Hepatocyte (in vitro differentiated cells): ENCODE data around the gene COL4A2. TPM values are rescaled to one million over a fixed set of nuclear protein-coding genes. Genes with fewer than 3 reads are reported as not detected.

Source experiments
- DNase-seq: peaks from one replicate; pipeline ENCODE4 v3.0.0-alpha.2; 2016; ENCODE audit warnings: low spot score
- H2AFZ ChIP-seq: fragments of 200-600 bp; sonication (generic); 2 replicates; pipeline ENCODE4 v1.6.0; 2016; ENCODE audit warnings: antibody characterized with exemption, mild to moderate bottlenecking
- H3K27ac ChIP-seq: fragments of 200-600 bp; sonication (generic); 2 replicates; pipeline ENCODE4 v1.5.1; 2016; ENCODE audit warnings: mild to moderate bottlenecking
- H3K27me3 ChIP-seq: fragments of 200-600 bp; sonication (generic); 2 replicates; pipeline ENCODE4 v1.6.1; 2016
- H3K36me3 ChIP-seq: fragments of 200-600 bp; sonication (generic); replicated peaks from 2 replicates; pipeline ENCODE4 v1.5.1; 2016; ENCODE audit warnings: low read depth; ENCODE audit not compliant: insufficient read depth
- H3K4me1 ChIP-seq: fragments of 200-600 bp; sonication (generic); 2 replicates; pipeline ENCODE4 v1.5.1; 2016; ENCODE audit warnings: mild to moderate bottlenecking, moderate library complexity; ENCODE audit not compliant: insufficient read depth
- H3K4me2 ChIP-seq: fragments of 200-600 bp; sonication (generic); 2 replicates; pipeline ENCODE4 v1.6.0; 2016
- H3K4me3 ChIP-seq: fragments of 200-600 bp; sonication (generic); 2 replicates; pipeline ENCODE4 v1.5.1; 2016; ENCODE audit warnings: mild to moderate bottlenecking
- H3K79me2 ChIP-seq: fragments of 200-600 bp; sonication (generic); 2 replicates; pipeline ENCODE4 v1.6.0; 2017; ENCODE audit warnings: mild to moderate bottlenecking
- H3K9me2 ChIP-seq: fragments of 200-600 bp; sonication (generic); replicated peaks from 2 replicates; pipeline ENCODE4 v1.6.0; 2017; ENCODE audit warnings: mild to moderate bottlenecking; ENCODE audit not compliant: insufficient read depth
- H3K9me3 ChIP-seq: fragments of 200-600 bp; sonication (generic); 2 replicates; pipeline ENCODE4 v1.5.1; 2016; ENCODE audit warnings: low read depth, mild to moderate bottlenecking
- H4K20me1 ChIP-seq: fragments of 200-600 bp; sonication (generic); 2 replicates; pipeline ENCODE4 v1.6.0; 2016; ENCODE audit warnings: mild to moderate bottlenecking; ENCODE audit not compliant: insufficient read depth, poor library complexity, severe bottlenecking
- CTCF ChIP-seq: fragments of 200-600 bp; sonication (generic); IDR thresholded peaks from 2 replicates; pipeline ENCODE4 v1.5.1; 2016; ENCODE audit warnings: antibody characterized with exemption, mild to moderate bottlenecking; ENCODE audit not compliant: poor library complexity
- EZH2 ChIP-seq: fragments of 200-600 bp; sonication (generic); IDR thresholded peaks from 2 replicates; pipeline ENCODE4 v1.6.1; 2016; ENCODE audit warnings: antibody characterized with exemption, mild to moderate bottlenecking, borderline replicate concordance
- EZH2phosphoT487 ChIP-seq: fragments of 200-600 bp; sonication (generic); IDR thresholded peaks from one replicate; pipeline ENCODE4 v1.6.1; 2018; ENCODE audit warnings: antibody characterized with exemption, mild to moderate bottlenecking, low read depth, moderate library complexity; ENCODE audit not compliant: unreplicated experiment, severe bottlenecking
- WGBS: methylation state at CpG from one replicate; pipeline ENCODE4 v1.1.6; 2016; ENCODE audit warnings: low lambda C conversion rate; ENCODE audit errors: missing lambda C conversion rate; 5-methylcytosine and 5-hydroxymethylcytosine counted together
- polyA plus RNA-seq: library from polyadenylated mRNA; unstranded; fragments of >200 nt; fragmentation: Nextera tagmentation; extraction: Ambion mirVana; gene quantifications from 2 replicates; pipeline ENCODE4 v1.2.1, GENCODE V29; 2016
- total RNA-seq: library from RNA; depleted of rRNA; stranded (reverse); fragments of >200 nt; gene quantifications from 2 replicates; pipeline ENCODE4 v1.2.3, GENCODE V29; 2014

COL4A2 gene
- total and polyA plus RNA-seq, 2 experiments from 2014 or later, result 171 to 221 TPM

GRCh38 chr13:110329798-110330461 is 22.8 kb downstream of the COL4A2 start:
- Histone ChIP-seq H3K4me3 (no peak overlapping the region), H3K4me1 (peaks cover 5% of the 10 kb centered on the region), H3K27me3 (no peaks in the 10 kb centered on the region), H3K27ac (no peak overlapping the region), H4K20me1 (no peaks in the 10 kb centered on the region), H3K9me3 (no peaks in the 10 kb centered on the region), H2AFZ (no peak overlapping the region), H3K79me2 (peaks cover 50% of the 10 kb centered on the region), H3K4me2 (no peak overlapping the region), H3K36me3 (no peaks in the 10 kb centered on the region), H3K9me2 (no peaks in the 10 kb centered on the region)
- no peak for TF ChIP-seq EZH2
- TF ChIP-seq EZH2phosphoT487, result no peak
- TF ChIP-seq CTCF, result no peak
- no peak for DNase-seq
- 86% methylated on average over 21 of the region's 21 CpGs for WGBS

- no peaks in the 10 kb centered on the region for H4K20me1 ChIP-seq
- WGBS, result 86% methylated on average over 11 of the region's 11 CpGs
- H3K4me2 ChIP-seq, result no peak overlapping the region
- H2AFZ ChIP-seq, result no peak overlapping the region
- H3K9me2 ChIP-seq, result no peaks in the 10 kb centered on the region
- DNase-seq, result no peak
- no peak overlapping the region for H3K27ac ChIP-seq
- no peak overlapping the region for H3K4me3 ChIP-seq
- H3K79me2 ChIP-seq, result peaks cover 47% of the 10 kb centered on the region
- H3K27me3 ChIP-seq, result no peaks in the 10 kb centered on the region
- no peaks in the 10 kb centered on the region for H3K36me3 ChIP-seq
- TF ChIP-seq EZH2phosphoT487 (no peak), EZH2 (no peak), CTCF (no peak)
- H3K4me1 ChIP-seq, result peaks cover 5% of the 10 kb centered on the region
- no peaks in the 10 kb centered on the region for H3K9me3 ChIP-seq
These were observed 23.5 kb downstream of the COL4A2 start for GRCh38 chr13:110330491-110331011.

- H3K9me2 ChIP-seq, result no peaks in the 10 kb centered on the region
- H3K9me3 ChIP-seq, result no peaks in the 10 kb centered on the region
- TF ChIP-seq EZH2phosphoT487 (no peak), EZH2 (no peak), CTCF (no peak)
- H3K79me2 ChIP-seq, result peaks cover 47% of the 10 kb centered on the region
- no peaks in the 10 kb centered on the region for H4K20me1 ChIP-seq
- H3K4me3 ChIP-seq, result no peak overlapping the region
- no peaks in the 10 kb centered on the region for H3K36me3 ChIP-seq
- H2AFZ ChIP-seq, result no peak overlapping the region
- peaks cover 4% of the 10 kb centered on the region for H3K4me1 ChIP-seq
- 67% methylated on average over 11 of the region's 11 CpGs for WGBS
- no peak overlapping the region for H3K4me2 ChIP-seq
- H3K27ac ChIP-seq, result no peak overlapping the region
- DNase-seq, result no peak
- no peaks in the 10 kb centered on the region for H3K27me3 ChIP-seq
These were observed 24.3 kb downstream of the COL4A2 start for GRCh38 chr13:110331362-110331761.
